ENCODE measurements around the gene MAN2B1. TPM values are rescaled to one million over a fixed set of nuclear protein-coding genes. Genes with fewer than 3 reads are reported as not detected.

Gene MAN2B1
- total and polyA plus RNA-seq, 2 of the 13 experiments (the other 11 are each of a cell fraction or from before 2014, with no cell fraction given) = 23.6 to 23.8 TPM

DNA sequence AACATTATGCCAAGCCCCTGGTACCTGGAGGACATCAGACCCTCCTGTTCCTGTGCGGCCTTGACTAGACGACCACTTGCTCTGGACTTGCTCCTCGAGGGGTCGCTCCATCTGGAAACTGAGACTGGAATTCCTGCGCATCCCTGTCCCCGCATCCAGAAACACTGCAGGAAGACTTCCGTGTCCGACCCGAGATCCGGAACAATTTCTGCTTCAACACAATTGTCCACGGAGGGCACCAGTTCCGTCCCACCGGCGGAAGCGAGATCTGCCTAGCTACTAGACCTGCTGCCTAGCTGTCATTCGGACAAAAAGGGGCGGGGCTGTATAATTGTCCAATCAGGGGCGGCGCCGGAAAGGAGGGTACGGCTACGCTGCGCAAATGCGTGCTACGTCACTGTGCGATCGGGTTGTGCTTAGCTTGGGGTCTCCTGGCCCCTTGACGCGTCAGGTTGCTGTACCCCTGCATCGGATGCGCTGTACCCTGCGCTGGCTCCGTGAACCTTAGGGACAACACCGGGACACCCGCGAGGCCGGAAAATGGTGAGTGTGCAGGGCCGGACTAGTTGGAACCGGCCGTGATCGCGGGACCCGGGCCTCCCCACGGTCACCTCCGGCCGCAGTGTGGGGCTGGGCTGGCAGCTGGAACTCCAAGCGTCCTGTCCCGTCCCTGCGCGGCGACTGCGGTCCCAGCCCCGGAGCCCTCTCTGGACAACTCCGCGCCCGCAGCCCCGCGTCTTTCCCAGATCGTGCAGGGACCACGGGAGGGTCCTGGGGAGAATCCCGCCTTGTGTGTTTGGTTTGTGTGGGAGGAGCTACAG lies 55.8 kb downstream of the MAN2B1 start, which contains the start of the genes ZNF490 and ZNF791 (continued):
- TF ChIP-seq, protein P1, sequence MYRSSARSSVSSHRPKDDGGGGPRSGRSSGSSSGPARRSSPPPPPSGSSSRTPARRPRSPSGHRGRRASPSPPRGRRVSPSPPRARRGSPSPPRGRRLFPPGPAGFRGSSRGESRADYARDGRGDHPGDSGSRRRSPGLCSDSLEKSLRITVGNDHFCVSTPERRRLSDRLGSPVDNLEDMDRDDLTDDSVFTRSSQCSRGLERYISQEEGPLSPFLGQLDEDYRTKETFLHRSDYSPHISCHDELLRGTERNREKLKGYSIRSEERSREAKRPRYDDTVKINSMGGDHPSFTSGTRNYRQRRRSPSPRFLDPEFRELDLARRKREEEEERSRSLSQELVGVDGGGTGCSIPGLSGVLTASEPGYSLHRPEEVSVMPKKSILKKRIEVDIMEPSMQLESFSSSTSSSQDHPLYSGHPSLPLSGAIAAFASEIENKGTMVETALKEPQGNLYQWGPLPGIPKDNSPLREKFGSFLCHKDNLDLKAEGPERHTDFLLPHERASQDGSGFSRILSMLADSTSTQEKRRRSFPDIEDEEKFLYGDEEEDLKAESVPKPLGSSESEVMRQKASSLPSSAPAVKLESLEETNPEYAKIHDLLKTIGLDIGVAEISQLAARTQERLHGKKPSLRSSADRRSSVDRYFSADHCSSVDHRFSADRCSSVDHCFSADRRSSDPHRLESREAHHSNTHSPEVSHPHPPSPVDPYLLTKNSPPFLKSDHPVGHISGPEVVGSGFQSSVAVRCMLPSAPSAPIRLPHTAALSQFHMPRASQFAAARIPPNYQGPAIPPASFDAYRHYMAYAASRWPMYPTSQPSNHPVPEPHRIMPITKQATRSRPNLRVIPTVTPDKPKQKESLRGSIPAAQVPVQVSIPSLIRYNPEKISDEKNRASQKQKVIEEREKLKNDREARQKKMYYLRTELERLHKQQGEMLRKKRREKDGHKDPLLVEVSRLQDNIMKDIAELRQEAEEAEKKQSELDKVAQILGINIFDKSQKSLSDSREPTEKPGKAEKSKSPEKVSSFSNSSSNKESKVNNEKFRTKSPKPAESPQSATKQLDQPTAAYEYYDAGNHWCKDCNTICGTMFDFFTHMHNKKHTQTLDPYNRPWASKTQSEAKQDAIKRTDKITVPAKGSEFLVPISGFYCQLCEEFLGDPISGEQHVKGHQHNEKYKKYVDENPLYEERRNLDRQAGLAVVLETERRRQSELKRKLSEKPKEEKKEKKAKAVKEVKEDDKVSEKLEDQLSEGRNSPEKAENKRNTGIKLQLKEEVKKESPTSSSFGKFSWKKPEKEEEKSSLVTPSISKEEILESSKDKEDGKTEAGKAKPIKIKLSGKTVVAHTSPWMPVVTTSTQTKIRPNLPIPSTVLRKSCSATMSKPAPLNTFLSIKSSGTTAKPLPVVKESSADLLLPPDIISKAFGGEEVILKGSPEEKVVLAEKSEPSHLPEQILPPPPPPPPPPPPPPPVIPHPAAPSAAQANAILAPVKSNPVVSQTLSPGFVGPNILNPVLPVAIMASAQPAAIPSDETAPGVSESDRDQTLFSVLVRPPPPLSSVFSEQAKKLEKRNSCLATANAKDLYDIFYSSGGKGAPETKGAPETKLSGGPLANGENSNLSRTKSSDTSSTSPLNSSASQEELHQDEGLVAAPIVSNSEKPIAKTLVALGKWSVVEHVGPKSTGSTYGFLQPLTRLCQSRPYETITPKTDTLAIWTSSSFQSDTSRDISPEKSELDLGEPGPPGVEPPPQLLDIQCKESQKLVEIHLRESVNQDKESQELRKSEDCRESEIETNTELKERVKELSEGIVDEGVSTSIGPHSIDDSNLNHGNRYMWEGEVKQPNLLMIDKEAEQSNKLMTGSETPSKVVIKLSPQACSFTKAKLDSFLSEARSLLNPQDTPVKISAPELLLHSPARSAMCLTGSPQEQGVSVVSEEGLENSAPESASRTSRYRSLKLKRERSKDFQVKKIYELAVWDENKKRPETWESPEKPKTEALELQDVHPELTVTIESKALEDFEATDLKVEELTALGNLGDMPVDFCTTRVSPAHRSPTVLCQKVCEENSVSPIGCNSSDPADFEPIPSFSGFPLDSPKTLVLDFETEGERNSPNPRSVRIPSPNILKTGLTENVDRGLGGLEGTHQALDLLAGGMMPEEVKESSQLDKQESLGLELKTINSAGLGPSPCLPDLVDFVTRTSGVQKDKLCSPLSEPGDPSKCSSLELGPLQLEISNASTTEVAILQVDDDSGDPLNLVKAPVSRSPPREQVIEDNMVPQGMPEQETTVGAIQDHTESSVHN (CRISPR knock-in tag; IDR thresholded peaks at IDR 0.05) = 0 out of 2 replicates have a peak, but pooled peaks have one; percentile 6
- TF ChIP-seq ZMYM2 (CRISPR knock-in tag; IDR thresholded peaks at IDR 0.05) (no peak), ZSCAN22 (CRISPR knock-in tag; IDR thresholded peaks at IDR 0.05) (no peak), ZNF720 (CRISPR knock-in tag; IDR thresholded peaks at IDR 0.05) (no peak), CBX1 (IDR thresholded peaks at IDR 0.05; ENCODE audit: low read depth) (peak; percentile 78), NCOA5 (CRISPR knock-in tag; IDR thresholded peaks at IDR 0.05) (no peak), ZNF883 (CRISPR knock-in tag; IDR thresholded peaks at IDR 0.05; ENCODE audit: not compliant biosample characterization) (peak; percentile 83), MEF2D (CRISPR knock-in tag; IDR thresholded peaks at IDR 0.05) (peak; percentile 88), SMYD3 (CRISPR knock-in tag; IDR thresholded peaks at IDR 0.05) (peak; percentile 53; the same call in 1 of the 2 replicates), ZNF263 (CRISPR knock-in tag; IDR thresholded peaks at IDR 0.05) (no peak), SP2 (CRISPR knock-in tag; IDR thresholded peaks at IDR 0.05) (peak; percentile 79), ZNF253 (CRISPR knock-in tag; IDR thresholded peaks at IDR 0.05; ENCODE audit: borderline replicate concordance) (no peak)
- TF ChIP-seq, protein P2, sequence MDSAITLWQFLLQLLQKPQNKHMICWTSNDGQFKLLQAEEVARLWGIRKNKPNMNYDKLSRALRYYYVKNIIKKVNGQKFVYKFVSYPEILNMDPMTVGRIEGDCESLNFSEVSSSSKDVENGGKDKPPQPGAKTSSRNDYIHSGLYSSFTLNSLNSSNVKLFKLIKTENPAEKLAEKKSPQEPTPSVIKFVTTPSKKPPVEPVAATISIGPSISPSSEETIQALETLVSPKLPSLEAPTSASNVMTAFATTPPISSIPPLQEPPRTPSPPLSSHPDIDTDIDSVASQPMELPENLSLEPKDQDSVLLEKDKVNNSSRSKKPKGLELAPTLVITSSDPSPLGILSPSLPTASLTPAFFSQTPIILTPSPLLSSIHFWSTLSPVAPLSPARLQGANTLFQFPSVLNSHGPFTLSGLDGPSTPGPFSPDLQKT (CRISPR knock-in tag; IDR thresholded peaks at IDR 0.05; ENCODE audit: borderline replicate concordance) = no peak
- TF ChIP-seq, protein P3, sequence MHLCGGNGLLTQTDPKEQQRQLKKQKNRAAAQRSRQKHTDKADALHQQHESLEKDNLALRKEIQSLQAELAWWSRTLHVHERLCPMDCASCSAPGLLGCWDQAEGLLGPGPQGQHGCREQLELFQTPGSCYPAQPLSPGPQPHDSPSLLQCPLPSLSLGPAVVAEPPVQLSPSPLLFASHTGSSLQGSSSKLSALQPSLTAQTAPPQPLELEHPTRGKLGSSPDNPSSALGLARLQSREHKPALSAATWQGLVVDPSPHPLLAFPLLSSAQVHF (CRISPR knock-in tag; IDR thresholded peaks at IDR 0.05) = no peak
- TF ChIP-seq, protein P4, sequence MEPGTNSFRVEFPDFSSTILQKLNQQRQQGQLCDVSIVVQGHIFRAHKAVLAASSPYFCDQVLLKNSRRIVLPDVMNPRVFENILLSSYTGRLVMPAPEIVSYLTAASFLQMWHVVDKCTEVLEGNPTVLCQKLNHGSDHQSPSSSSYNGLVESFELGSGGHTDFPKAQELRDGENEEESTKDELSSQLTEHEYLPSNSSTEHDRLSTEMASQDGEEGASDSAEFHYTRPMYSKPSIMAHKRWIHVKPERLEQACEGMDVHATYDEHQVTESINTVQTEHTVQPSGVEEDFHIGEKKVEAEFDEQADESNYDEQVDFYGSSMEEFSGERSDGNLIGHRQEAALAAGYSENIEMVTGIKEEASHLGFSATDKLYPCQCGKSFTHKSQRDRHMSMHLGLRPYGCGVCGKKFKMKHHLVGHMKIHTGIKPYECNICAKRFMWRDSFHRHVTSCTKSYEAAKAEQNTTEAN (CRISPR knock-in tag; conservative IDR thresholded peaks at IDR 0.05) = no peak
- TF ChIP-seq, protein P5, sequence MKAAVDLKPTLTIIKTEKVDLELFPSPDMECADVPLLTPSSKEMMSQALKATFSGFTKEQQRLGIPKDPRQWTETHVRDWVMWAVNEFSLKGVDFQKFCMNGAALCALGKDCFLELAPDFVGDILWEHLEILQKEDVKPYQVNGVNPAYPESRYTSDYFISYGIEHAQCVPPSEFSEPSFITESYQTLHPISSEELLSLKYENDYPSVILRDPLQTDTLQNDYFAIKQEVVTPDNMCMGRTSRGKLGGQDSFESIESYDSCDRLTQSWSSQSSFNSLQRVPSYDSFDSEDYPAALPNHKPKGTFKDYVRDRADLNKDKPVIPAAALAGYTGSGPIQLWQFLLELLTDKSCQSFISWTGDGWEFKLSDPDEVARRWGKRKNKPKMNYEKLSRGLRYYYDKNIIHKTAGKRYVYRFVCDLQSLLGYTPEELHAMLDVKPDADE (CRISPR knock-in tag; IDR thresholded peaks at IDR 0.05) = no peak

Data from HepG2 (cell line).